H1 (cell line): ENCODE results near the gene ZXDC. TPM values are rescaled to one million over a fixed set of nuclear protein-coding genes. Genes with fewer than 3 reads are reported as not detected.

Experiments used
- CTCF ChIA-PET: fragments of 300-600 bp; sonication (Branson Sonifier 250); formaldehyde crosslinking; loops from one replicate; lab custom pipeline; 2021; ENCODE audit not compliant: partially characterized antibody; lab: Charles Lee
- POLR2A ChIA-PET: fragments of 300-600 bp; sonication (Branson Sonifier 250); formaldehyde crosslinking; loops from one replicate; lab custom pipeline; 2021; ENCODE audit warnings: inconsistent platforms; ENCODE audit not compliant: partially characterized antibody; lab: Charles Lee
- DNase-seq, 2 experiments: peaks; one replicate each; pipeline versions ENCODE4 v3.0.0 to v3.0.0-alpha.2; 2010 to 2022; ENCODE audit warnings: low spot score in 2 of 2, low read depth in 1 of 2, mixed read lengths in 1 of 2
- FAIRE-seq: peaks from 2 replicates; lab custom pipeline; 2011; peaks lifted over from hg19 to GRCh38; lab: Jason Lieb, UNC
- H2AFZ ChIP-seq: 2 replicates; pipeline ENCODE4 v1.8.1; 2012; ENCODE audit warnings: low read length, inconsistent platforms
- H2AK5ac ChIP-seq: 2 replicates; pipeline ENCODE4 v1.6.1; 2013; ENCODE audit warnings: low read depth, low read length
- H2BK120ac ChIP-seq: replicated peaks from 2 replicates; pipeline ENCODE3; 2013; ENCODE audit warnings: low read depth, low read length, inconsistent platforms
- H2BK12ac ChIP-seq: 2 replicates; pipeline ENCODE4 v1.6.1; 2013; ENCODE audit warnings: low read depth, low read length
- H2BK15ac ChIP-seq: 2 replicates; pipeline ENCODE4 v1.6.1; 2013; ENCODE audit warnings: low read length
- H2BK20ac ChIP-seq: 2 replicates; pipeline ENCODE4 v1.6.1; 2013; ENCODE audit warnings: low read length
- H2BK5ac ChIP-seq: 2 replicates; pipeline ENCODE4 v1.6.1; 2013; ENCODE audit warnings: low read depth, low read length
- H3K14ac ChIP-seq: 2 replicates; pipeline ENCODE4 v1.6.1; 2013; ENCODE audit warnings: inconsistent platforms; ENCODE audit not compliant: insufficient read length
- H3K18ac ChIP-seq: 2 replicates; pipeline ENCODE4 v1.6.1; 2013; ENCODE audit warnings: low read length; ENCODE audit errors: extremely low read depth
- H3K23ac ChIP-seq: 2 replicates; pipeline ENCODE4 v1.6.1; 2013; ENCODE audit warnings: inconsistent platforms; ENCODE audit not compliant: insufficient read length
- H3K23me2 ChIP-seq: 2 replicates; pipeline ENCODE4 v1.6.1; 2013; ENCODE audit warnings: low read depth, low read length
- H3K27ac ChIP-seq: 2 replicates; pipeline ENCODE4 v1.6.1; 2011; ENCODE audit warnings: low read depth, low read length, inconsistent platforms
- H3K27me3 ChIP-seq, 4 experiments: replicated peaks in 1 of 4; 1 replicate in 1 of 4; 2 replicates in 3 of 4; pipeline versions ENCODE4 v1.6.1 to v1.8.1; 2011 to 2013; ENCODE audit warnings: low read length in 3 of 4, mild to moderate bottlenecking in 3 of 4, inconsistent platforms in 2 of 4, mixed read lengths in 2 of 4, moderate library complexity in 1 of 4; ENCODE audit not compliant: control insufficient read depth in 3 of 4, insufficient read depth in 3 of 4; ENCODE audit errors: extremely low read depth in 1 of 4
- H3K36me3 ChIP-seq, 4 experiments: 2 replicates each; pipeline versions ENCODE4 v1.6.1 to v1.8.1; 2011 to 2013; ENCODE audit warnings: mild to moderate bottlenecking in 4 of 4, low read length in 3 of 4, moderate library complexity in 2 of 4, control low read depth in 1 of 4, inconsistent platforms in 1 of 4; ENCODE audit not compliant: insufficient read depth in 4 of 4, control insufficient read depth in 2 of 4
- H3K4ac ChIP-seq: replicated peaks from 2 replicates; pipeline ENCODE3; 2013; ENCODE audit warnings: low read length, low read depth, mixed read lengths, inconsistent platforms; ENCODE audit not compliant: insufficient read length
- H3K4me1 ChIP-seq, 4 experiments: replicated peaks in 1 of 4; 1 replicate in 1 of 4; 2 replicates in 3 of 4; pipeline versions ENCODE4 v1.6.1 to v1.8.1; 2011 to 2013; ENCODE audit warnings: low read length in 3 of 4, inconsistent platforms in 2 of 4, mixed read lengths in 1 of 4; ENCODE audit not compliant: insufficient read depth in 4 of 4, control insufficient read depth in 3 of 4
- H3K4me2 ChIP-seq, 2 experiments: 2 replicates each; pipeline versions ENCODE4 v1.6.1 to v1.8.1; 2011 to 2013; ENCODE audit warnings: low read depth in 2 of 2, low read length in 2 of 2, control low read depth in 1 of 2, inconsistent platforms in 1 of 2, mild to moderate bottlenecking in 1 of 2; ENCODE audit not compliant: insufficient read depth in 1 of 2
- H3K4me3 ChIP-seq, 4 experiments: fragments of 200-600, 300-600 bp in 1 of 4; sonication (generic), shearing (Covaris generic), sonication (Bioruptor Twin) in 1 of 4; 2 replicates each; pipeline versions ENCODE4 v1.5.1 to v1.8.1; 2011 to 2016; ENCODE audit warnings: low read length in 4 of 4, low read depth in 3 of 4, control low read depth in 2 of 4, inconsistent platforms in 2 of 4, mild to moderate bottlenecking in 2 of 4, mixed read lengths in 1 of 4, moderate library complexity in 1 of 4; ENCODE audit not compliant: insufficient read depth in 2 of 4; ENCODE audit errors: extremely low read depth in 1 of 4
- H3K56ac ChIP-seq: replicated peaks from 2 replicates; pipeline ENCODE3; 2013; ENCODE audit warnings: low read depth, mild to moderate bottlenecking, mixed read lengths, low read length, inconsistent platforms; ENCODE audit not compliant: insufficient read length
- H3K79me1 ChIP-seq: 2 replicates; pipeline ENCODE4 v1.6.1; 2013; ENCODE audit warnings: low read depth, low read length, control low read depth
- H3K79me2 ChIP-seq, 2 experiments: 2 replicates each; pipeline versions ENCODE4 v1.6.1 to v1.8.1; 2012 to 2013; ENCODE audit warnings: low read length in 2 of 2, mild to moderate bottlenecking in 2 of 2, inconsistent platforms in 1 of 2; ENCODE audit not compliant: insufficient read depth in 2 of 2, control insufficient read depth in 1 of 2
- H3K9ac ChIP-seq, 4 experiments: replicated peaks in 1 of 4; 1 replicate in 1 of 4; 2 replicates in 3 of 4; pipeline versions ENCODE4 v1.6.1 to v1.8.1; 2011 to 2013; ENCODE audit warnings: low read depth in 3 of 4, low read length in 3 of 4, control low read depth in 2 of 4, mild to moderate bottlenecking in 2 of 4, moderate library complexity in 2 of 4, inconsistent platforms in 1 of 4; ENCODE audit errors: extremely low read depth in 1 of 4
- H3K9me3 ChIP-seq, 2 experiments: 2 replicates each; pipeline versions ENCODE4 v1.6.1 to v1.8.1; 2012 to 2013; ENCODE audit warnings: mild to moderate bottlenecking in 2 of 2, moderate library complexity in 2 of 2, control low read depth in 1 of 2, inconsistent platforms in 1 of 2, low read depth in 1 of 2, low read length in 1 of 2, mixed read lengths in 1 of 2; ENCODE audit not compliant: insufficient read depth in 2 of 2
- H4K20me1 ChIP-seq, 2 experiments: replicated peaks in 1 of 2; 2 replicates each; pipeline versions ENCODE3 to v1.8.1; 2011 to 2013; ENCODE audit warnings: inconsistent platforms in 2 of 2, low read length in 2 of 2, mild to moderate bottlenecking in 1 of 2; ENCODE audit not compliant: insufficient read depth in 2 of 2, control insufficient read depth in 1 of 2
- H4K5ac ChIP-seq: 2 replicates; pipeline ENCODE4 v1.6.1; 2013; ENCODE audit warnings: low read length, low read depth, mixed read lengths, inconsistent platforms; ENCODE audit not compliant: insufficient read length
- H4K8ac ChIP-seq: 2 replicates; pipeline ENCODE4 v1.8.0; 2013; ENCODE audit warnings: mild to moderate bottlenecking, moderate library complexity, low read length, inconsistent platforms; ENCODE audit not compliant: insufficient read depth; ENCODE audit errors: extremely low read depth
- H4K91ac ChIP-seq: replicated peaks from 2 replicates; pipeline ENCODE3; 2013; ENCODE audit warnings: low read length, mixed read lengths, inconsistent platforms; ENCODE audit not compliant: insufficient read length
- CHD2 ChIP-seq: IDR thresholded peaks from 2 replicates; pipeline ENCODE4 v1.6.1; 2012; ENCODE audit warnings: low read length, improper control_type of control experiment
- RBBP5 ChIP-seq: IDR thresholded peaks from 2 replicates; pipeline ENCODE4 v1.7.1; 2012; ENCODE audit warnings: low read depth, mild to moderate bottlenecking, inconsistent platforms, low read length, moderate library complexity, borderline replicate concordance
- SIRT6 ChIP-seq: IDR thresholded peaks from one replicate; pipeline ENCODE4 v1.7.1; 2012; ENCODE audit warnings: low read length, inconsistent platforms
- SP2 ChIP-seq: IDR thresholded peaks from 2 replicates; pipeline ENCODE4 v1.6.1; 2012; ENCODE audit warnings: mild to moderate bottlenecking, low read length, inconsistent platforms
- WGBS, 2 experiments: shearing (Covaris generic) in 1 of 2; methylation state at CpG; one replicate each; pipeline versions ENCODE4 v1.1.6 to v1.1.7; 2013 to 2015; ENCODE audit warnings: low lambda C conversion rate in 2 of 2, mixed read lengths in 2 of 2, inconsistent platforms in 1 of 2, low coverage in 1 of 2, missing lambda C conversion rate in 1 of 2; ENCODE audit not compliant: insufficient replicate concordance in 2 of 2, insufficient coverage in 1 of 2, insufficient read length in 1 of 2; ENCODE audit errors: extremely low coverage in 1 of 2, missing lambda C conversion rate in 1 of 2; 5-methylcytosine and 5-hydroxymethylcytosine counted together
- polyA plus RNA-seq, 7 experiments: library from polyadenylated mRNA; depleted of rRNA in 3 of 7; stranded (reverse) in 5 of 7; unstranded in 2 of 7; fragments of >200 nt in 5 of 7; fragments of 200-250 nt in 2 of 7; gene quantifications; 1 replicate in 5 of 7; 2 replicates in 1 of 7; 4 replicates in 1 of 7; pipeline versions ENCODE4 v1.2.1 to v1.2.3, GENCODE V29; 2011 to 2013; ENCODE audit warnings: missing spikeins in 2 of 7, mixed read lengths in 2 of 7
- total RNA-seq: library from RNA; stranded (reverse); fragmentation: NEBNext Ultra II Directional; extraction: Animal tissue kit (Norgen Biotek cat#: 25700); gene quantifications from 2 replicates; pipeline ENCODE4 v1.2.1, GENCODE V29; 2021

ZXDC gene
- total and polyA plus RNA-seq, 2 of the 8 experiments (the other 6 are each of a cell fraction or from before 2014, with no cell fraction given): 12.7 to 24.3 TPM

DNA sequence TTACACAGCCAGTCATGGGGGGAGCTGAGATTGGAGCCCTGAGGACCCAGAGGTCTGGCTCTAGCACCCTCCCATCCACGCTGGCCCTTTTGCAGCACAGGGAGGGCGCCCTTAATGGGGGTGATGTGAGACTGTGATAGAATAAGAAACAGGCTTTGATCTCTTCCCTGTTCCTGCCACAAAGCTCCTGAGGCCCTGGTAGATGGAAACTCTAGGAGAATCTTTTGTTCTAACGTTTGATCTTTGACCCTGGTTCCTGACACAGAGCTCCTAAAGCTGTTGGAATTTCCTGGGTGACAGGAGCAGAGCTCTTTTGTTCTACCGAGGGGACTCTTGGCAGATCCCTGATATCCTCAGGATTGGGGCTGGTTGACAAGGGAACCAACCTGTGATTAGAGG, 43.1 kb upstream of the ZXDC start:
- Histone ChIP-seq H3K4me3 (no peak overlapping the region), H3K79me1 (no peaks in the 10 kb centered on the region), H3K4me2 (no peak overlapping the region), H3K14ac (no peak overlapping the region), H2AK5ac (no peak overlapping the region), H4K5ac (no peak overlapping the region), H3K27me3 (peaks cover 0 to 11% (median 8%) of the 10 kb centered on the region in 4 experiments; a peak in 5 of 7 replicates), H2BK20ac (no peak overlapping the region), H2BK5ac (no peak overlapping the region), H3K56ac (no peak overlapping the region), H3K9me3 (no peaks in the 10 kb centered on the region), H3K18ac (no peak overlapping the region), H2AFZ (no peak overlapping the region), H3K4ac (no peak overlapping the region), H2BK15ac (no peak overlapping the region), H3K23me2 (no peaks in the 10 kb centered on the region; the same call in 1 of the 2 replicates), H3K4me1 (peaks cover 0 to 6% (median 5%) of the 10 kb centered on the region in 4 experiments; a peak in 5 of 7 replicates), H3K9ac (no peak overlapping the region), H3K36me3 (no peaks in the 10 kb centered on the region), H2BK12ac (no peak overlapping the region), H3K27ac (no peak overlapping the region), H3K23ac (no peak overlapping the region), H2BK120ac (no peak overlapping the region), H4K8ac (no peak overlapping the region), H4K91ac (no peak overlapping the region), H4K20me1 (no peaks in the 10 kb centered on the region), H3K79me2 (no peaks in the 10 kb centered on the region)
- TF ChIP-seq SIRT6 (no peak), CHD2 (no peak), RBBP5 (no peak), SP2 (no peak)
- FAIRE-seq (no peak), DNase-seq (no peak)
- ChIA-PET POLR2A (no interaction called here), CTCF (interaction anchor here (0.6 to 1.2 kb wide), 7 partner anchors 14 to 162 kb away, joined by 3 to 6 read pairs (median 3); no protein-coding TSS in a partner anchor)
- 79% methylated on average over 4 of the region's 4 CpGs; no CpG with 5 or more reads in 1 of the 2 experiments for WGBS, 2 experiments
